HepG2 (cell line): ENCODE measurements around the gene MRPL38. TPM values are rescaled to one million over a fixed set of nuclear protein-coding genes. Genes with fewer than 3 reads are reported as not detected.

Experiments
- HDAC2 ChIP-seq: sonication (generic); formaldehyde crosslinking; IDR thresholded peaks from 2 replicates; pipeline ENCODE4 v1.4.0; 2020; ENCODE audit warnings: missing genetic modification reagents
- MED13 ChIP-seq: sonication (generic); formaldehyde crosslinking; IDR thresholded peaks from 2 replicates; pipeline ENCODE4 v1.5.0; 2020; ENCODE audit warnings: missing genetic modification reagents
- PAWR ChIP-seq: sonication (generic); formaldehyde crosslinking; IDR thresholded peaks from 2 replicates; pipeline ENCODE4 v1.4.0; 2020; ENCODE audit warnings: missing genetic modification reagents, mild to moderate bottlenecking, borderline replicate concordance
- SALL1 ChIP-seq: sonication (generic); formaldehyde crosslinking; IDR thresholded peaks from 2 replicates; pipeline ENCODE4 v1.8.0; 2022; ENCODE audit warnings: mild to moderate bottlenecking, missing genetic modification reagents
- SRF ChIP-seq: IDR thresholded peaks from 2 replicates; pipeline ENCODE4 v1.6.1; 2011; ENCODE audit warnings: mild to moderate bottlenecking, low read depth, low read length, moderate library complexity
- ZBTB39 ChIP-seq: sonication (generic); formaldehyde crosslinking; IDR thresholded peaks from 2 replicates; pipeline ENCODE4 v1.5.0; 2020; ENCODE audit warnings: missing genetic modification reagents
- ZFP36L2 ChIP-seq: sonication (generic); formaldehyde crosslinking; IDR thresholded peaks from 2 replicates; pipeline ENCODE4 v1.4.0; 2020; ENCODE audit warnings: missing genetic modification reagents
- ZNF230 ChIP-seq: sonication (generic); formaldehyde crosslinking; IDR thresholded peaks from 2 replicates; pipeline ENCODE4 v1.4.0; 2020; ENCODE audit warnings: mild to moderate bottlenecking, missing genetic modification reagents
- ZNF234 ChIP-seq: sonication (generic); formaldehyde crosslinking; conservative IDR thresholded peaks from 2 replicates; pipeline ENCODE4 v1.5.1; 2020; ENCODE audit warnings: mild to moderate bottlenecking, missing genetic modification reagents
- ZNF451 ChIP-seq: sonication (generic); formaldehyde crosslinking; IDR thresholded peaks from 2 replicates; pipeline ENCODE4 v1.5.0; 2020; ENCODE audit warnings: mild to moderate bottlenecking, missing genetic modification reagents
- ZNF709 ChIP-seq: sonication (generic); formaldehyde crosslinking; IDR thresholded peaks from 2 replicates; pipeline ENCODE4 v1.5.0; 2020; ENCODE audit warnings: mild to moderate bottlenecking, missing genetic modification reagents
- ZNF724P ChIP-seq: sonication (generic); formaldehyde crosslinking; IDR thresholded peaks from 2 replicates; pipeline ENCODE4 v1.8.0; 2022; ENCODE audit warnings: missing genetic modification reagents, borderline replicate concordance
- ZNF749 ChIP-seq: sonication (generic); formaldehyde crosslinking; IDR thresholded peaks from 2 replicates; pipeline ENCODE4 v1.8.0; 2022; ENCODE audit warnings: mild to moderate bottlenecking, missing genetic modification reagents, moderate library complexity, borderline replicate concordance
- ZNF883 ChIP-seq: sonication (generic); formaldehyde crosslinking; IDR thresholded peaks from 2 replicates; pipeline ENCODE4 v1.5.1; 2020; ENCODE audit warnings: mild to moderate bottlenecking, missing genetic modification reagents; ENCODE audit errors: not compliant biosample characterization
- ZSCAN21 ChIP-seq: sonication (generic); formaldehyde crosslinking; IDR thresholded peaks from 2 replicates; pipeline ENCODE4 v1.8.0; 2022; ENCODE audit warnings: mild to moderate bottlenecking, missing genetic modification reagents, moderate library complexity, borderline replicate concordance
- polyA plus RNA-seq, 8 experiments: library from polyadenylated mRNA; depleted of rRNA in 3 of 8; stranded (reverse) in 7 of 8; unstranded in 1 of 8; fragments of >200 nt; fragmentation: Illumina TruSeq in 4 of 8; extraction: Trizol in 4 of 8; gene quantifications; 2 replicates each; pipeline versions ENCODE4 v1.2.1 to v1.2.3, GENCODE V29; 2011 to 2016; ENCODE audit warnings: low read depth in 4 of 8, missing spikeins in 1 of 8, mixed read lengths in 1 of 8; ENCODE audit not compliant: insufficient read depth in 1 of 8
- total RNA-seq, 5 experiments: library from RNA; depleted of rRNA; stranded (reverse); fragments of >200 nt; fragmentation: Illumina TruSeq; extraction: Trizol; gene quantifications; 2 replicates each; pipeline ENCODE4 v1.2.3, GENCODE V29; 2016; ENCODE audit warnings: low read depth in 1 of 5
- TF ChIP-seq, protein P1 (sequence below): IDR thresholded peaks from 2 replicates; pipeline ENCODE4 v1.6.1; 2016; ENCODE audit warnings: missing biosample characterization, missing genetic modification reagents, low read depth
- TF ChIP-seq, protein P2 (sequence below): sonication (generic); formaldehyde crosslinking; IDR thresholded peaks from 2 replicates; pipeline ENCODE4 v1.8.0; 2023; ENCODE audit warnings: mild to moderate bottlenecking, missing genetic modification reagents
- TF ChIP-seq, protein P3 (sequence below): sonication (generic); formaldehyde crosslinking; IDR thresholded peaks from 2 replicates; pipeline ENCODE4 v1.5.1; 2020; ENCODE audit warnings: missing genetic modification reagents, mild to moderate bottlenecking, borderline replicate concordance
- TF ChIP-seq, protein P4 (sequence below): sonication (generic); formaldehyde crosslinking; IDR thresholded peaks from 2 replicates; pipeline ENCODE4 v1.5.1; 2020; ENCODE audit warnings: mild to moderate bottlenecking, missing genetic modification reagents, moderate library complexity

MRPL38 gene
- total and polyA plus RNA-seq, 2 of the 13 experiments (the other 11 are each of a cell fraction or from before 2014, with no cell fraction given) = 83.7 to 125 TPM

DNA sequence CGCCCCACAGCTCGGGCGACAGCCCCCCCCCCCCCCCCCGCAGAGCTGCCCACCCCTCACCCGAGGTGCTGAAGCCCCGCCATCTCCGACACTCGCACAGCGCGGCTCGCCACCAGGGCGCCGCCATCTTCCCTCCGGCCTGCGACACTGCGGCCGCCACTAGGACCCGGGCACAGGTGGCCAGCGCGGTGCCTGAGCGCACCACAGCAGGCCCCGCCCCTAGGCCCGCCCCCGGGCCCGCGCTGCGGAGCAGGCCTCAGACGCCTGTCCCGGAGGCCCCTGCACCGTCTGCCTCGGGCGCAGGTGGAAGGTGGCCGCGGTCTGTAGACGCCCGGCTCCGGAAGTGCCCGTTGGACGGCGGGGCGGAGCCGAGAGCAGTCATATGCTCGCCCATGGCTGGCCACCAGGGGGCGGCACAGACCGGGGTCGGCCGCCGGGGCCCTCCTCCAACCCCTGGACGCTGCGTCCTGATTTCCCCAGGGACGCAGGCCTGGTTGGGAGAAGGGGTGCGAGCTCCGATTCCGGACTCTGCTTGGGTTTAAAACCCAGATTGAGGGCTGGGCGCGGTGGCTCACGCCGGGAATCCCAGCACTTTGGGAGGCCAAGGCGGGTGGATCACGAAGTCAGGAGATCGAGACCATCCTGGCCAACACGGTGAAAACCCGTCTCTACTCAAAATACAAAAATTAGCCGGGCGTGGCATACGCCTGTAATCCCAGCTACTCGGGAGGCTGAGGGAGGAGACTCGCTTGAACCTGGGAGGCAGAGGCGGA lies at the start of gene MRPL38 (continued):
- TF ChIP-seq ZFP36L2 = no peak; the same call in 1 of the 2 replicates
- TF ChIP-seq, protein P1, sequence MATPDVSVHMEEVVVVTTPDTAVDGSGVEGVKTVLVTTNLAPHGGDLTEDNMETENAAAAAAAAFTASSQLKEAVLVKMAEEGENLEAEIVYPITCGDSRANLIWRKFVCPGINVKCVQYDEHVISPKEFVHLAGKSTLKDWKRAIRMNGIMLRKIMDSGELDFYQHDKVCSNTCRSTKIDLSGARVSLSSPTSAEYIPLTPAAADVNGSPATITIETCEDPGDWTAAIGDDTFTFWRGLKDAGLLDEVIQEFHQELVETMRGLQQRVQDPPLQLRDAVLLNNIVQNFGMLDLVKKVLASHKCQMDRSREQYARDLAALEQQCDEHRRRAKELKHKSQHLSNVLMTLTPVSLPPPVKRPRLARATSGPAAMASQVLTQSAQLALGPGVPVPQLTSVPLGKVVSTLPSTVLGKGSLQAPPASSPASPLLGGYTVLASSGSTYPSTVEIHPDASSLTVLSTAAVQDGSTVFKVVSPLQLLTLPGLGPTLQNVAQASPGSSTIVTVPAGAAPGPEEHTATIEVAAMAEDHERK (CRISPR knock-in tag) = peak; percentile 63; the same call in 1 of the 2 replicates
- TF ChIP-seq ZNF883 (CRISPR knock-in tag) = peak; percentile 90
- TF ChIP-seq MED13 (CRISPR knock-in tag) = peak; percentile 86
- peak; percentile 66; the same call in 1 of the 2 replicates for TF ChIP-seq ZNF749 (CRISPR knock-in tag)
- peak; percentile 33; the same call in 1 of the 2 replicates for TF ChIP-seq PAWR (CRISPR knock-in tag)
- peak; percentile 61; the same call in 1 of the 2 replicates for TF ChIP-seq ZSCAN21 (CRISPR knock-in tag)
- peak; percentile 72; the same call in 1 of the 2 replicates for TF ChIP-seq ZNF709 (CRISPR knock-in tag)
- no peak; the same call in 1 of the 2 replicates for TF ChIP-seq ZNF234 (CRISPR knock-in tag)
- peak; percentile 72; the same call in 1 of the 2 replicates for TF ChIP-seq ZNF230 (CRISPR knock-in tag)
- peak; percentile 88; the same call in 1 of the 2 replicates for TF ChIP-seq ZNF451 (CRISPR knock-in tag)
- TF ChIP-seq, protein P2, sequence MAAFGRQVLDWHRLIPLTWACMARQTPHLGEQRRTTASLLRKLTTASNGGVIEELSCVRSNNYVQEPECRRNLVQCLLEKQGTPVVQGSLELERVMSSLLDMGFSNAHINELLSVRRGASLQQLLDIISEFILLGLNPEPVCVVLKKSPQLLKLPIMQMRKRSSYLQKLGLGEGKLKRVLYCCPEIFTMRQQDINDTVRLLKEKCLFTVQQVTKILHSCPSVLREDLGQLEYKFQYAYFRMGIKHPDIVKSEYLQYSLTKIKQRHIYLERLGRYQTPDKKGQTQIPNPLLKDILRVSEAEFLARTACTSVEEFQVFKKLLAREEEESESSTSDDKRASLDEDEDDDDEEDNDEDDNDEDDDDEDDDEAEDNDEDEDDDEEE (CRISPR knock-in tag) = 0 out of 2 replicates have a peak, but pooled peaks have one; percentile 21
- peak; percentile 97 for TF ChIP-seq HDAC2 (CRISPR knock-in tag)
- TF ChIP-seq ZBTB39 = peak; percentile 43; the same call in 1 of the 2 replicates
- TF ChIP-seq, protein P3, sequence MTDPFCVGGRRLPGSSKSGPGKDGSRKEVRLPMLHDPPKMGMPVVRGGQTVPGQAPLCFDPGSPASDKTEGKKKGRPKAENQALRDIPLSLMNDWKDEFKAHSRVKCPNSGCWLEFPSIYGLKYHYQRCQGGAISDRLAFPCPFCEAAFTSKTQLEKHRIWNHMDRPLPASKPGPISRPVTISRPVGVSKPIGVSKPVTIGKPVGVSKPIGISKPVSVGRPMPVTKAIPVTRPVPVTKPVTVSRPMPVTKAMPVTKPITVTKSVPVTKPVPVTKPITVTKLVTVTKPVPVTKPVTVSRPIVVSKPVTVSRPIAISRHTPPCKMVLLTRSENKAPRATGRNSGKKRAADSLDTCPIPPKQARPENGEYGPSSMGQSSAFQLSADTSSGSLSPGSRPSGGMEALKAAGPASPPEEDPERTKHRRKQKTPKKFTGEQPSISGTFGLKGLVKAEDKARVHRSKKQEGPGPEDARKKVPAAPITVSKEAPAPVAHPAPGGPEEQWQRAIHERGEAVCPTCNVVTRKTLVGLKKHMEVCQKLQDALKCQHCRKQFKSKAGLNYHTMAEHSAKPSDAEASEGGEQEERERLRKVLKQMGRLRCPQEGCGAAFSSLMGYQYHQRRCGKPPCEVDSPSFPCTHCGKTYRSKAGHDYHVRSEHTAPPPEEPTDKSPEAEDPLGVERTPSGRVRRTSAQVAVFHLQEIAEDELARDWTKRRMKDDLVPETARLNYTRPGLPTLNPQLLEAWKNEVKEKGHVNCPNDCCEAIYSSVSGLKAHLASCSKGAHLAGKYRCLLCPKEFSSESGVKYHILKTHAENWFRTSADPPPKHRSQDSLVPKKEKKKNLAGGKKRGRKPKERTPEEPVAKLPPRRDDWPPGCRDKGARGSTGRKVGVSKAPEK (CRISPR knock-in tag) = no peak
- TF ChIP-seq ZNF724P = peak; percentile 93
- TF ChIP-seq, protein P4, sequence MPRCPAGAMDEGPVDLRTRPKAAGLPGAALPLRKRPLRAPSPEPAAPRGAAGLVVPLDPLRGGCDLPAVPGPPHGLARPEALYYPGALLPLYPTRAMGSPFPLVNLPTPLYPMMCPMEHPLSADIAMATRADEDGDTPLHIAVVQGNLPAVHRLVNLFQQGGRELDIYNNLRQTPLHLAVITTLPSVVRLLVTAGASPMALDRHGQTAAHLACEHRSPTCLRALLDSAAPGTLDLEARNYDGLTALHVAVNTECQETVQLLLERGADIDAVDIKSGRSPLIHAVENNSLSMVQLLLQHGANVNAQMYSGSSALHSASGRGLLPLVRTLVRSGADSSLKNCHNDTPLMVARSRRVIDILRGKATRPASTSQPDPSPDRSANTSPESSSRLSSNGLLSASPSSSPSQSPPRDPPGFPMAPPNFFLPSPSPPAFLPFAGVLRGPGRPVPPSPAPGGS = peak; percentile 99
- peak; percentile 98 for TF ChIP-seq SALL1
- TF ChIP-seq SRF = 0 out of 2 replicates have a peak, but pooled peaks have one; percentile 0
